HG02588 (cell line): ENCODE data around the gene PEDS1.
"Not testable (repeated sequence)": the region's sequence is repeated elsewhere in the genome, so short reads cannot be mapped to it uniquely, and the experiment has no call there.

Source experiments
- ATAC-seq: cut with Tn5 transposase; IDR thresholded peaks from one replicate; pipeline ENCODE4 v1.9.1; 2021; ENCODE audit warnings: mild to moderate bottlenecking, moderate library complexity; ENCODE audit not compliant: unreplicated experiment

PEDS1 gene

DNA sequence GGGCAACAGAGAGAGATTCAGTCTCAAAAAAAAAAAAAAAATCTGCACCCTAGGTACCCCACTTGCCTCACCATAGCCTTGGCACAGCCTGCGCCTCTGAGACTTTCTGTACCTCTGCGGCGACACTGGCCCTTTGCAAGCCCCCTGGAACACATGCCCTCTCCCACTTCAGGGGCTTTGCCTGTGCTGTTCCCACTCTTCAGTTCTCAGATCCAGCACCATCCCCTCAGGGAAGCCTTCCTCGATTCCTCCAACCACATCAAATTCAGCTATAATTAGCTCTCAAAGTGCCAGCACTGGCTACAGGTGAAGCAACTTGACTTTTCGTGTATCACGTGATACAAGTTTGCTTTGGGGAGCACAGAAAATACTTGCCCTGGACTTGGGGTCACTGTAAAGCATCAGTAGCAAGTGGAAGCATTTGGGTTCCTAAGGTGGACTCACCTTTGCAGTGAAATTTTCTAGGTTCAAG lies 38.4 kb downstream of the PEDS1 start:
- ATAC-seq = no peak

DNA sequence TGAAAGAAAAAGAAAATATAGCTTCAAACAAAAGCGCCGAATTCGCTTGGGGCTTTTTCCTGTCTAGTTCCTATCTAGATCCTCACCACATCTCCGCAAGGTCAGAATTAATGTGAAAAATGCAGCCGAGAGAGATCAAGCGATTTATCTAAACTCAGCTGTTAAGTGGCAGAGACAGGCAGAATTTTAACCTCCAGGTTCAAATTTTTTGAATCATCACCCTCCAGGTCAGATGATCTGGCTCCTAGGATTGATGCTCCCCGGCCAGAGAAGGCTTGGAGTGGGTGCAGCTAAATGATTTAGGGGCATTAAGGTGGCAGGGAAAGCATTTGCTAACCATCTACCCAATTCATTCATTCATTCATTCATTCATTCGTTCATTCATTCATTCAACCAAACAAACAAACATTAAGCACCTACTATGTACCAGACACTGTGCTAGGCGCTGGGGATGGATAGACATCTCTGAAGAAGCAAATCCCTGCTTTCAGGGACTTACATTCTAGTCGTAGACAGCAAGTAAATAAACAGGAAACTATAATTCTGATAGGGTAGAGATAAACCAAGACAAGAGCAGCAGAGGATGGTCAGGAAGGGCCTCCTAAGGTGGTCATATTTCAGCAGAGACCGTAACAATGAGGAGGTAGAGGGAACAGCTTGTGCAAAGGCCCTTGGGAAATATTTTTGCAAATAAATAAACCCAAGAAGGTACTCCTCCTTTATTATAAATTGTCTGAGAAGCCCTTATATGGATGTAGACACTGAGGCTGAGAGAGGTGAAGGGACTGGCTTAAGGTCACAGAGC lies 39.9 kb downstream of the PEDS1 start:
- ATAC-seq = no peak

DNA sequence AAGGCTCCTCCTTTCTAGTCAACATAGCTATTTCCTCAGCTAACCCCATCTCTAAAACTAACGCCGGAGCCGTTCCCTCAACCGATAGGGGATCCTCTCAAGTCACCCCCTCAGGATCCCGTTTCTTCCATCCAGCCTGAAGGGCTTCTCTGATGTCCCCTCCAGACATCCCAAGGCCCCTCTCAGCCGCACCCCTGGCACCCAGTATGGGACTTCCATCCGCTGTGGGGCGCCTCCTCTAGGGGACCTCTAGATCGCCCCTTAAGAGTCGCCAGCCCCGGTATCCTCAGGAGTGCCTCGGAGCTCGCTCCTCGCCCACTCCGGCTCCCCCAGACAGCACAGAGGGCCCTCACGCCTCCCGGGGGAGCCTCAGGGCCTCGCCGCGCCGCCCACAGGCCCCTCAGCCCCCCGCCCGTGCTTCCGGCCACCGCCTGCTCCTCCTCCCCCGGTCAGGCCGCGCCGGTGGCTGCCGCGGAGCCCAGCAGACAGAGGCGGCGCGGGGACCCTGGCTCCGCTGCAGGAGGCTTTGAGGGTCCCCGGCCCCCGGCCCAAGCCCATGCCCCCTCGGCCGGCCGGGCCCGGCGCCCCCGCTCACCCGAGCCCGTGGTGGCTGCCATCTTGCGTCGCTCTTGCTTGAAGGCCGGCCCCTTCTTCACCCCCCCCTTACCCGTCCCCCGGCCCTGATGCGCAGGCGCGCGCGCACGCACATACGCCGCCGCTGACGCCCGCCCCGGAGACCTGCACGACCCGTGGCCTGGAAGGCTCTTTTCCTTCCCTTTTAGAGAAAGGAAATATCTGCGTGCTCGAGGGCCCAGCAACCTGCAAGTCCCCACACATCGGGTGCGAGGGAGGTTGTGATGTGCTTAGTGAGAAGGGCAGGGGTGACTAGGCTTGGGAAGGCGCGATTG lies 40.8 kb downstream of the PEDS1 start, which contains the start of gene UBE2V1:
Gene UBE2V1 (minus strand): TSS at position 639 of the 908 bp plus-strand sequence. CDS start 22 bp downstream, at position 617.
- ATAC-seq = peak; percentile 39

DNA sequence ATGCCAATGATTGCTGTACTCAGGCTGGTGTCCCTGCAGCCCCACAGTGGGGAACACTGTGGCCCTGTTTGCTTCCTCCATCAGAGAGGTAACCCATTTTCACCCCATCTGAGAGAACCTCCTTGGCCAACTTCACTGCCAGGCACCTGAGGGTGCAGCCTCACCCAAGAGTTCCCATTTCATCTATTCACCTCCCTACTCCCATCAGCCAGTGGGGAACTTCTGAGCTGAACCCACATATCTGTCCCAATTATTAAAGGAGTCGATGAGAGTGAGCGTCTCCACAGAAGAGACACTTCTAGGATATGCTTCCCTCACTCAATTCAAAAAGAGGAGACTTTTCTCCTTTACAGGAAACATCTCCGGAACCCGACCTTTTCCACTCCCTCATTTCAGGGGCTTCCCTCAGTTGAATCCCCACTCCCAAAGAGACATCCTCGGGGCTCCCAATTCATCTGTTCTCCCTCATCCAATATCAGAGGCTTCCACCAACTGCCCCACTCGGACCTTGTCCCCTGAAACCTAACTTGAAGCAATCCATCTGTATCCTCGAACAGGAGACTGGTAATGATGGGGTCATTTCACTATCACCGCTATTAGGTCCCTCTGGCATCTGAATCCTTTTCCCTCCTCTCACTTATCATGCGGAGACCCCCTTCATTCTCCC lies 41.6 kb downstream of the PEDS1 start:
- no peak for ATAC-seq

DNA sequence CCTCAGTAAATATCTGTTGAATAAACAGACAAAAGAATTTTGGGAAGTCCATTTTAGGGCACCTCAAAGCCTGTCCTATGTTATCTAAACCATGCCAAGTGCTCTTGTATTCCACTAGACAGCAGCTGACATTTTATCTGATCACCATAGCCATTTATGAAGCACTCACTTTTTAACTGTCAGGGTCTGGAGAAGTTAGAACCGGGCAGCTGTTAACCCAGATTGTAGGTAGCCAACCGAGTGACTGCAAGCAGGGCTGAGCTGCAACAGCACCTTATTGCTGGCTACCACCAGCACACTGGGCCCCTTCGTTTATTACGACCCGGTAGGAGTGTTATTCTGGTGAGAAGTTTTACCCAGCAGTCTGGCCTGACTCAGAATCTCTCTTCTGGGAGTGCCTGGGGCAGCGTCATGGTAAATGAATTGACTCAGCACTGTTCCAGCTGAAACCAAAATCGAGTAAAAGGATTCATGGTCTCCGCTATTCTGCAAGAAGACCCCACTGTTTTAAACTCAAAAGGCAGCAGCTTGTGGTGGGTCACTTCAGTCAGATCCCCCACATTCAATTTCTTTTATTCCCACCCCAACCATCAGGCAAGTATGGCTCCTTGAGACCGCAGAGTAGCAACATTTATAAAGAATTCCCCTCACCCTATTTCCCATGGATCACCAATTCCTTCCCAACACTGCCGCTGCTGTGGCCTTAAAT lies 42.2 kb downstream of the PEDS1 start:
- ATAC-seq = no peak

DNA sequence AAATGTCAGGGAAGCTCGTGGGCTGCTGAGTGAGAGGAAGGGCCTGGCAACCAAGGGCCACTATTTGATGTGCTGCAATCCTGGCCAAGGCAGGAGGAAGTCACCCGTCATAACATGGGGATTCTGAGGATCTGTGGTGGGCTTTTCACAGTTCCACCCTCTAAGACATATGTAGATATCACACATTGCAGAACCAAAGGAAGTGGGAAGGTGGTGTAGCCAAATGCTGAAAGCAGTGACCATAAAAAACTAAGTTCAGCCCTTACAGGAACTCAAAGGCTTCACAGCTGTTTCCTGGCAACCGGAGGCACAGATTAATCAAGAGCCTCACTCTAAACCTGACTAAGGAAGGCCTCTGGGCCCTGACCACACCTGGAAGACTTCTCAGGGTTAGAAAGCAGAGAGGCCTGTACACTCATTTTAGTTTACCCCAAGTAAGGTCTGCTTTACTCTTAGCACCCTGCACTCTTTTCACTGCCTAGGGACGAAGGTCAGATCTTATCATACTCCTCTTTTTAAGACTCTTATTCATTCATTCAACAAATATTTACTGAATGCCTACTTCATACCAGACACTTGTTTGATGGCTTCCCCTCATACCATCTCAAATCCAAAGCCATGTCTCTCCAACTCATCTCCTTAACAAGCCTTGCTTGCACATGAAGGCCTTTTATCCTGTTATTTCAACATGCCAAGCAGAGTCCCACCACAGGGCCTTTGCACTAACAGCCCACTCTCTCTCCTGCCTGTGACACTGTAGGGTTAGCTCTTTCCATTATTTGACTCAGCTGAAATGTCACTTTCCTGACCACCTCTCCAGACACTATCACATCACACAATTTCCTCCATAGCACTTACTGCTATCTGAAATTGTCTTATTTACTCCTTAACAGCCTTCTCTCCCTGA lies 43.1 kb downstream of the PEDS1 start:
- ATAC-seq = no peak

DNA sequence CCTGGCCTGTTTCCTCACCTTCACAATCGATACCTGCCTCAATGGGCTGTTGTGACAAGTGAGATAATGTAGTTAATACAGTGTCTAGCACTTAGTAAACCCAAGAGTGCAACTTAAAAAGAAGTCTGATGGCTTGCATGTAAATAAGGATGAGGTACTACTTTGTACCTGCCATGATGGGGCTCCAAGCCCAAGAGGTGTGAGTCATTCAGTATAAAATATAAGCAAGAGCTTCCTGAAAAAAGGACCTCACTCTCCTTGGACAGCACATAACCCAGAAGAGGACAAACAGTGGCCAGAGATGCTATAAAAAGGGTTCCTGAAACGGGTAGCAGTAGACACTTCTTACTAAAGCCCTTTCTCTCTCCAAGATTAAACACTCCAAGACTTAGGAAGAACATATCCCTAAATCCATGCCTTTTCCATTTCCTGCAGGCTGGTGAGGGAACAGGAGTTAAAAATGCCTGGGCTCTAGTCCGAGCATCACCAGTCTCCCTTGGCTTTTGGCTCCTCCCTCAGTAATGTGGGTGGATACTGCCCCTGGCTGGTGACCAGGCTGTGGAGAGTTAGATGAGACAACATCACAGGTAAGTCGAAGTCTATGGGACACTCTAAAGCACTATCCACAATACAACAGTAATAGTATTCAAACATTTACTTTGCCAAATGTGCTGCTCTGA lies 44.8 kb downstream of the PEDS1 start:
- no peak for ATAC-seq

DNA sequence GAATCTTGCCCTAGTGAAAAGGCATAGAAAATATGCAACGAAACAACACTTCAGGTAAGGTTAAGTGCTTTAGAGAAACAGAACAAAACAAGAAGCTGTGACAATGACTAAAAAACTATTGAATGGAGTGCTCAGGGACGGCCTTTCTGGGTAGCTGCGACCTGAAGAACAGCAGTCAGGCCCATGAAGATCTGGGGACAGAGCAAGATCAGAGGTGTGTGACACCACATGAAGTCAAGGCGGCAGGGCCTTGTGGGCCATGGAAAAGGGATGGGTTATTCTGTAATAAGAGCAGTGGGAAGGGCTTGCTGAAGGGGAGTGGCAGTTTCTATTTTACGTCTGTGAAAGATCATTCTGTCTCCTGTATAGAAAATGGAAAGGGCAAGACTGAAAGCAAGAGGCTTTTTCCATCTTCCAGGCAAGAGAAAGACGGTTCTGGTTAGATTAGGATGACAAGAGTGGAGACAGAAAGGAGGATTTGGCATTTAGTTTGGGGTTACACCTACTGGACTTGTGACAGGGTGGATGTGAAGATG lies 45.7 kb downstream of the PEDS1 start:
- no peak for ATAC-seq

DNA sequence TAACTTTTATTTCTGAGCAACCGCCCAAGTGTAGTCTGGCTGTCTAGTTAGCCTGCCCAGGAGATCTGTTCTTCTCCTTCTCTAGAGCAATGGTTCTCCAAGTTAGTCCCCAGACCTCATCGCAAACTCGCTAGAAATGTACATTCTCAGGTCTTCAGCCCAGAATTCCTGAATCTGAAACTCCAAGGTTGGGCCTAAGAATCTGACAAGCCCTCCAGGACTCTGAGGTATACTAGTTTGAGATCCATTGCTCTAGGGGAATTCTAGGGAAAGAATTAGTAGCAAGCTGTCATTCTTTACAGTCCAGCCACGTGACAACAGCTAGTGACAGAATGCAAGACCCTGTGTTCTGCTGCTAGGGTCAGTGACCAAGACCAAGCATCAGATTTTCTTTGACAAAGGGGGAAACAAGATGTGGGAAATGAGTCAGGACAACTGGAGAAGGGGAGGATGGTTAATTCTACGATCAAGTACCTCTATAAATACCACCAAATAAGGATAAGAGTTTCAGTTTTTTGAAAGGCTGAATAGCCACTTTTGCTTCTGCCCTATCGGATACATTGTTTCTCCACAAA lies 46.4 kb downstream of the PEDS1 start:
- ATAC-seq = no peak

DNA sequence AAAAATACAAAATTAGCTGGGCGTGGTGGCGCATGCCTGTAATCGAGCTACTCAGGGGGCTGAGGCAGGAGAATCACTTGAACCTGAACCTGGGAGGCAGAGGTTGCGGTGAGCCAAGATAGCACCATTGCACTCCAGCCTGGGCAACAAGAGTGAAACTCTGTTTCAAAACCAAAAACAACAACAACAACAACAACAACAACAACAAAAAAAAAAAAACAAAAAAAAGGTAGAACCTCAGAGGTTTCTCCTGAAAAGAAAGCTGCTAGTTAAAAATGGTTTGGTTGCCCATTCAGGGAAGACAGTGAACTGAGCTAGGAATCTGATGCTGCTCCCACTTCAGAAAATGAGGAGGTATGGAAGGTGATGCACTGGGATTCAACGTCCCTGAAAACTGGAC lies 46.9 kb downstream of the PEDS1 start:
- not testable (repeated sequence) for ATAC-seq
